Gastrocnemius medialis (tissue), 4 donors: ENCODE data around the gene NLGN1.

Experiments used
- CTCF ChIP-seq, 5 experiments: fragments of 450-650 bp in 3 of 5; fragments of 200-600 bp in 2 of 5; sonication (generic) in 2 of 5; IDR thresholded peaks in 4 of 5; conservative IDR thresholded peaks in 1 of 5; 1 replicate in 4 of 5; 2 replicates in 1 of 5; pipeline ENCODE4 v1.5.1; 2016 to 2019; ENCODE audit warnings: antibody characterized with exemption in 5 of 5, mild to moderate bottlenecking in 3 of 5, moderate library complexity in 3 of 5
- POLR2A ChIP-seq, 2 donors: fragments of 450-650 bp; IDR thresholded peaks; one replicate each; pipeline ENCODE4 v1.6.1; 2017; ENCODE audit warnings: antibody characterized with exemption in 2 of 2, mild to moderate bottlenecking in 2 of 2, moderate library complexity in 2 of 2

GRCh38 chr3:173630849-173631248 is 233.3 kb downstream of the NLGN1 start:
- TF ChIP-seq CTCF (IDR thresholded peaks at IDR 0.05 in 4 of 5, conservative IDR thresholded peaks at IDR 0.05 in 1 of 5) = no peak
- no peak for TF ChIP-seq POLR2A (IDR thresholded peaks at IDR 0.05)
